ENCODE results near the gene CFAP410.
A peak's percentile ranks its signal among the peaks of the same experiment; 100 is the strongest.
"Not testable (repeated sequence)": the region's sequence is repeated elsewhere in the genome, so short reads cannot be mapped to it uniquely, and the experiment has no call there.

Gene CFAP410

GRCh38 chr21:44350773-44351481 is 11.7 kb upstream of the CFAP410 start:
- no peak for DNase-seq (ENCODE audit: low read depth in 2 of 2)

- DNase-seq (ENCODE audit: low read depth in 2 of 2): no peak
These were observed 10.9 kb upstream of the CFAP410 start for GRCh38 chr21:44349847-44350772.

GRCh38 chr21:44349416-44349846 is 10.2 kb upstream of the CFAP410 start:
- no peak for DNase-seq (ENCODE audit: low read depth in 2 of 2)

GRCh38 chr21:44348861-44349260 is 9.7 kb upstream of the CFAP410 start:
- no peak for DNase-seq (ENCODE audit: low read depth in 2 of 2)

GRCh38 chr21:44347911-44348451 is 8.8 kb upstream of the CFAP410 start:
- no peak for DNase-seq (ENCODE audit: low read depth in 2 of 2)

- no peak for DNase-seq (ENCODE audit: low read depth in 2 of 2)
These were observed 6.3 kb upstream of the CFAP410 start for GRCh38 chr21:44345495-44345894.

- DNase-seq (ENCODE audit: low read depth in 2 of 2): no peak
These were observed 5.5 kb upstream of the CFAP410 start for GRCh38 chr21:44344541-44345183.

GRCh38 chr21:44342981-44343380 is 3.8 kb upstream of the CFAP410 start:
- DNase-seq (ENCODE audit: low read depth in 2 of 2): not testable (repeated sequence)

- DNase-seq (ENCODE audit: low read depth in 2 of 2): not testable (repeated sequence)
These were observed 2.7 kb upstream of the CFAP410 start for GRCh38 chr21:44341726-44342458.

- peak in 1 of 2 donors; percentile 15 for DNase-seq (ENCODE audit: low read depth in 2 of 2)
These were observed 972 bp downstream of the CFAP410 start for GRCh38 chr21:44337941-44338895.

- DNase-seq (ENCODE audit: low read depth in 2 of 2): no peak
These were observed 1.7 kb downstream of the CFAP410 start for GRCh38 chr21:44337449-44337848.

GRCh38 chr21:44335266-44336059 is 3.7 kb downstream of the CFAP410 start:
- DNase-seq (ENCODE audit: low read depth in 2 of 2): no peak

- DNase-seq (ENCODE audit: low read depth in 2 of 2): no peak
These were observed 4.7 kb downstream of the CFAP410 start for GRCh38 chr21:44334329-44335030.

GRCh38 chr21:44333509-44334328 is 5.5 kb downstream of the CFAP410 start:
- no peak for DNase-seq (ENCODE audit: low read depth in 2 of 2)

- DNase-seq (ENCODE audit: low read depth in 2 of 2): no peak
These were observed 6.2 kb downstream of the CFAP410 start for GRCh38 chr21:44332965-44333364.

GRCh38 chr21:44332383-44332782 is 6.8 kb downstream of the CFAP410 start:
- DNase-seq (ENCODE audit: low read depth in 2 of 2): no peak

- DNase-seq (ENCODE audit: low read depth in 2 of 2): no peak
These were observed 7.4 kb downstream of the CFAP410 start for GRCh38 chr21:44331650-44332307.
